Large intestine (tissue), 3 donors: ENCODE data around the gene TTLL8. TPM values are rescaled to one million over a fixed set of nuclear protein-coding genes. Genes with fewer than 3 reads are reported as not detected.

Source experiments
- DNase-seq, 2 donors: peaks; one replicate each; pipeline versions ENCODE4 v3.0.0 to v3.0.0-alpha.2; 2013
- H3K27ac ChIP-seq: one replicate; pipeline ENCODE4 v1.5.1; 2013; ENCODE audit warnings: low read length
- H3K27me3 ChIP-seq: 2 replicates; pipeline ENCODE4 v1.6.1; 2013; ENCODE audit warnings: low read length; ENCODE audit not compliant: control insufficient read depth, insufficient read depth
- H3K36me3 ChIP-seq: 2 replicates; pipeline ENCODE4 v1.6.1; 2013; ENCODE audit warnings: low read length; ENCODE audit not compliant: control insufficient read depth, insufficient read depth
- H3K4me1 ChIP-seq: one replicate; pipeline ENCODE4 v1.6.1; 2013; ENCODE audit warnings: low read length; ENCODE audit not compliant: control insufficient read depth, insufficient read depth
- H3K4me3 ChIP-seq: one replicate; pipeline ENCODE4 v1.5.1; 2013; ENCODE audit warnings: low read length
- H3K9me3 ChIP-seq: one replicate; pipeline ENCODE4 v1.6.1; 2013; ENCODE audit warnings: mild to moderate bottlenecking, low read depth, low read length, moderate library complexity; ENCODE audit not compliant: control insufficient read depth
- WGBS: methylation state at CpG from one replicate; pipeline ENCODE4 v1.1.5; 2013; ENCODE audit warnings: low lambda C conversion rate; ENCODE audit not compliant: insufficient coverage; 5-methylcytosine and 5-hydroxymethylcytosine counted together
- polyA plus RNA-seq: library from polyadenylated mRNA; unstranded; fragments of 120-200 nt; gene quantifications from one replicate; pipeline ENCODE4 v1.2.1, GENCODE V29; 2013

The TTLL8 gene
- polyA plus RNA-seq, 1 donor, result not detected

DNA sequence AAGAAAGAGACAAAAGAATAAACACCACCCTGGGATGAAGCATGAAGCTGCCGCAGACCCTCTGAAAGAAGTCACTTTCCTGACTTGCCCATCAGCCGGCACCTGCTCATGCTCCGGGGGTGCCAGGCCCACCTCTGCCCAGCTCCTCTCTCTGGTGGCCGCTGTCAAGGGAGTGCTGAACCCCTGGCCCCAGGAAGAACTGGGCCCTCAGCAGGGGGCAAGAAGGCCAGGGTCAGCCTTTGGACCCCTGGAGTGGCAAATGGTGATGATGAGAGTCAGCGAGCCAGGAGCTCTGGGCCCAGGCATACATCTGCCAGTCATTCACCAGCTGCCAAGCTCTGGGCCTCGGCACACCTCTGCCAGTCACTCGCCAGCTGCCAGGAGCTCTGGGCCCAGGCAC, 17.4 kb downstream of the TTLL8 start:
- H3K4me1 ChIP-seq, result no peaks in the 10 kb centered on the region
- WGBS, result no CpG with 5 or more reads among the region's 7 CpGs
- H3K27ac ChIP-seq, result no peak overlapping the region
- H3K4me3 ChIP-seq, result no peak overlapping the region
- no peak for DNase-seq
- no peaks in the 10 kb centered on the region for H3K27me3 ChIP-seq
- no peaks in the 10 kb centered on the region for H3K9me3 ChIP-seq
- H3K36me3 ChIP-seq, result no peaks in the 10 kb centered on the region

GRCh38 chr22:50039669-50040443, 18.2 kb downstream of the TTLL8 start:
- H3K4me1 ChIP-seq, result no peaks in the 10 kb centered on the region
- H3K9me3 ChIP-seq, result no peaks in the 10 kb centered on the region
- no peak overlapping the region for H3K4me3 ChIP-seq
- H3K27me3 ChIP-seq, result no peaks in the 10 kb centered on the region
- no CpG with 5 or more reads among the region's 29 CpGs for whole genome bisulfite sequencing
- no peak overlapping the region for H3K27ac ChIP-seq
- H3K36me3 ChIP-seq, result no peaks in the 10 kb centered on the region
- DNase-seq, result no peak

- Histone ChIP-seq H3K27me3 (no peaks in the 10 kb centered on the region), H3K9me3 (no peaks in the 10 kb centered on the region), H3K36me3 (no peaks in the 10 kb centered on the region), H3K4me3 (no peak overlapping the region), H3K4me1 (no peaks in the 10 kb centered on the region), H3K27ac (no peak overlapping the region)
- 90% methylated on average over 2 of the region's 23 CpGs for WGBS
- DNase-seq, result no peak
Measured at GRCh38 chr22:50035976-50036724, 21.9 kb downstream of the TTLL8 start.

- Histone ChIP-seq H3K36me3 (no peaks in the 10 kb centered on the region), H3K4me3 (no peak overlapping the region), H3K4me1 (no peaks in the 10 kb centered on the region), H3K27me3 (peaks cover 6% of the 10 kb centered on the region), H3K9me3 (no peaks in the 10 kb centered on the region), H3K27ac (no peak overlapping the region)
- WGBS, result no CpG with 5 or more reads among the region's 24 CpGs
- DNase-seq, result no peak
Measured at GRCh38 chr22:50035131-50035881, 22.8 kb downstream of the TTLL8 start.

DNA sequence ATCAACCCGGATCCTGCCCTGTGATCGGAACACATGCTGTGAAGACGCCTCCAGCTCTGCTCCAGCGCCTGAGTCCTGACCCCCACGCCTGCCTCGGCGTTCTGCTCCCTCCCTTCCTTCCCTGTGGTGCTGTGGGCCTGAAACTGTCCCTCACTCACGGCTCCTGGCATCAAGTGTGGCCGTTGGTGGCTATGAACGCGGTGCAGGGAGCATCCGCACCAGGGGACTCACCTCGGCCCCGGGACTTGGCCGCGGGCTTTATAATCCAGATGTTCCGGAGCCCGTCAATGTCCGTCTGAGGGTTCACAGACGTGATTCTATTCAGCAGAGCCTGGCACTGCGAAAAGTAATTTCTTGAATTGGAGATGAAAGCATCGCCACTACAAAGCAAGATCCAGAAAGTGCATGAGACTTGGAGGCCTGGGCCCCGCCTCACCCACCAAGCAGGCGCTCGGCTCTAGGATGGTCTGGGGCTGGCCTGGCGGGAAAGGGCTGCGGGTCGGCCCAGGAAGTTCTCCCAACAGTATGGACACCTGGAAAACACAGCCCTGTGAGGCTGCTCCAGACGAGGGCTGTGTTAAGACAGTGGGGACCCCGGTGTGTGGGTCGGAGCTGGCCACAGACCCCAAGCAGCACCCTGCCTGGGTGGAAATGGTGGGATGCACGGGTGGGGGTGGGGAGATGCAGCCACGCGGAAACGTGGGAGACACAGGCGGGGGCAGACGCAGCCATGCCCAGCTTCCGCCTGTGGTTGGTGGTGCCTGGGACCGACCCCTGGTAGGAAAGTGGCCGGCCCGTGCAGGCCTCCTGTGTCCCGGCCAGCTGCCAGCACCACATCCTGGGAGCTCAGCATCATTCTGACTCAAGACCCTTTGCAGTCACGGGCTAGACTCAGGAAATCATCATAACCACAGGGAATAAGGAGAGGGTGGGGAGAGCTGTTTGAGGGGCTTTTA, 23.7 kb downstream of the TTLL8 start:
- Histone ChIP-seq H3K27ac (no peak overlapping the region), H3K36me3 (no peaks in the 10 kb centered on the region), H3K4me3 (no peak overlapping the region), H3K4me1 (no peaks in the 10 kb centered on the region), H3K9me3 (no peaks in the 10 kb centered on the region), H3K27me3 (peaks cover 13% of the 10 kb centered on the region)
- WGBS, result no CpG with 5 or more reads among the region's 43 CpGs
- no peak for DNase-seq

- H3K27me3 ChIP-seq, result peaks cover 16% of the 10 kb centered on the region
- no CpG with 5 or more reads among the region's 23 CpGs for WGBS
- DNase-seq, result no peak
Measured at GRCh38 chr22:50032941-50033601, 25.0 kb downstream of the TTLL8 start.

DNA sequence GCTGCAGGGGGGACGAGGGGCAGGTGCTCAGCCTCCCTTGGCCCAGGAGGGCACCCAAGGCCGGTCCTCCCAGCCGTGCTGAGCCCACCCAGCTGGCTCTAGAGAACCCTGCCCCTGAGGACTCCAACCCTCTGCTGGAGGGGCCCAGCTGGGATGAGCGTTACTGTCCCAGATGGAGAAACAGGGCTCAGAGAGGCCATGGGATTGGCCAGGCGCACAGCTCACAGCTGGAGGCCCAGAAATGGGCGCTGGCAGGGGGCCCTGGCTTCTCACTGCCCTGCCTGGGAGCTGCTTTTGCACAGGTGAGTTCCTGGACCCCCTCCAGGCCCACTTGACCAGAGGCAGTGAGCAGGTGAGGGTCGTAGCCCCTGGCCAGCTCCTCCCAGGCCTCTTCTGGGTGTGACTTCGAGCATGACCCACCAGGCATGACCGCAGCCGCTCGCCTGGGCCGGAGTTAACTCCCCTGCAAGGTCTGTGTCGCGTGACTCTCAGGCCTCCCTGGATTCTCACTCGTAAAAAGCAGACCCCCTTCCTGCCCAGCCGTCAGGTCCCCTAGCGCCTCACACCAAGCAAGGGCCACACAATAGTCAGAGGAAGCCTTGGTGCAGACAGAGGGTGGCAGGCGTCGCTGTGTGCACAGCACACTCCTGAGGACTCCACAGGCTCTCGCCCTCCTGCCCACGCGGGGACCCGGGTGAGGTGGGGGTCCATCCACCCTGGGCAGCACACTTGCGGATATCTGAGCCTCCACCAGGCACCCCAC, 25.8 kb downstream of the TTLL8 start:
- WGBS, result no CpG with 5 or more reads among the region's 24 CpGs
- no peak for DNase-seq

More at GRCh38 chr22:50032941-50033601, 25.0 kb downstream of the TTLL8 start:
- no peaks in the 10 kb centered on the region for H3K36me3 ChIP-seq
- no peaks in the 10 kb centered on the region for H3K9me3 ChIP-seq
- H3K27ac ChIP-seq, result no peak overlapping the region
- no peaks in the 10 kb centered on the region for H3K4me1 ChIP-seq
- H3K4me3 ChIP-seq, result no peak overlapping the region

GRCh38 chr22:50031189-50032091, 26.7 kb downstream of the TTLL8 start:
- Histone ChIP-seq H3K27ac (no peak overlapping the region), H3K27me3 (peaks cover 19% of the 10 kb centered on the region), H3K9me3 (no peaks in the 10 kb centered on the region), H3K4me1 (no peaks in the 10 kb centered on the region), H3K4me3 (no peak overlapping the region), H3K36me3 (no peaks in the 10 kb centered on the region)
- no peak for DNase-seq
- no CpG with 5 or more reads among the region's 49 CpGs for WGBS

More for the DNA sequence above, 25.8 kb downstream of the TTLL8 start:
- Histone ChIP-seq H3K4me1 (no peaks in the 10 kb centered on the region), H3K9me3 (no peaks in the 10 kb centered on the region), H3K27ac (no peak overlapping the region), H3K4me3 (no peak overlapping the region), H3K36me3 (no peaks in the 10 kb centered on the region), H3K27me3 (peaks cover 19% of the 10 kb centered on the region)
